Activated CD4-positive, CD25-positive, alpha-beta regulatory T cell treated with anti-CD3 and anti-CD28 coated beads, Interleukin-2, amount 50 U/mL, for 72 hours (primary cell): Measurements from ENCODE around the gene GRIN2A.

Experiments
- DNase-seq: peaks from one replicate; pipeline ENCODE4 v3.0.0; 2021

Gene GRIN2A

DNA sequence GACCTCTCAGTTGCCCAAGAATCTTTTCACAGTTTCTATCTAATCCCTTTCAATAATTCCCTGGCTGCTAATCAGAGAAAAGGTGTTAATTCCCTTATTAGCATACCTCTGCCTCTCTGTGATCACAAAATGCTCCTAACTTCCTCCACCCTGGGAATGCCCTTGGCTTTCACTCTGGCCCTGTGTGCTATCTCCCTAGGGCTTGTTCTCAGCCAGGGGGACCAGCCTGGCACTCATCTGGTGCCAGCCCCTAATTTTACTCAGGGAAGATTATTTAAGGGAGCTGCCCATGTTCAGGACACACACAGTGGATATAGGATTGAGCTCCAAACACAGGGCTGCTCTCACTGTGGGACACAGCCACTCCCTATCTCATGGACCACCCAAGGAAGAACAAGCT is 225.2 kb downstream of the GRIN2A start:
- DNase-seq, result no peak

DNA sequence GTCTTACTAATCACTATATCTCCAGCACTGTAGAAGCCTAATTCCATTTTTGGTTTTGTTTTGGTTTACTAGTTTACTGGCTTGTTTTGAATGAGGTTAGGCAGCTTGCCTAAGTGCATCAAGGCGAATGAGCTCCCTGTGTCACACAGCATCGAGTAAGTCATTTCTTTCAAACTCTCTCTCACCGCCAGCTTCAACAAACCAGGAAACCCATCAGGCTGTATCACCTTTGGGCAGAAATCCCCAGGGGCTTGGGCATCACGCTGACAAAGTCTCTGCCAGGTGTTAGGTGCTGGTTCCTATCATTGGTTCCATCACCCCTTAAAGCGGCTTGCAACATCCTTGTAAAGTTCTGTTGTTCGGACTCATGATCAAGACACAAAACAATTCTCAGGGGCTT is 226.6 kb downstream of the GRIN2A start:
- no peak for DNase-seq

DNA sequence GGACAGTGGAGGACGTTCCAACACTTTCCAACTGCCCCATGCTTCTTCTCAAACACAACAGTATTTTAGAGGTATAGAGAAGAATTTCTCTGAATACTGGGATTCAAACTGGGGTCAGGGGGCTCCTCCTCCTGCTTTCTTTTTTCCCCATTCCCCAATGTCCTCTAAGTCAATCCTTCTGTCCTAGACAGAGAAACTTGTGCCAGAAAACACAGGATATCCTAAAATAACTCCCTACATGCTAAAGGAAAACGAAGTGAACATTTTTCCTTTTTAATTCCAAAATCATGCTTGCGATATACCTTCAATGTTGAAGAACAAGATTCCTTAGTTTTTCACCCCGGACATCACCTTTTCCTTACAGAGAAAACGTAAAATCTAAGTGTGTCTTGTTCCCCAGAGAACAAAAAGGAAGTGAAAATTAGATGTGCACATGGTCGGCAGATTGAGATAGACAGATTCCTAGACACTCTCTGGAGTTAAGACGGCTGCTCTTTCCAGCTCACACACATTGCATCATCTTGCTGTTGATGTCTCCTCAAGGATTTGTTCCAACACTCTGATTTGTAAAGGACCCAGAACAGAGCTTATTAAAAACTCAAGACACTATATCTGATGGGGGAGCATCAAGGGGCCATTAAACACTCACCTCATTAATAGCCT is 228.2 kb downstream of the GRIN2A start:
- no peak for DNase-seq

DNA sequence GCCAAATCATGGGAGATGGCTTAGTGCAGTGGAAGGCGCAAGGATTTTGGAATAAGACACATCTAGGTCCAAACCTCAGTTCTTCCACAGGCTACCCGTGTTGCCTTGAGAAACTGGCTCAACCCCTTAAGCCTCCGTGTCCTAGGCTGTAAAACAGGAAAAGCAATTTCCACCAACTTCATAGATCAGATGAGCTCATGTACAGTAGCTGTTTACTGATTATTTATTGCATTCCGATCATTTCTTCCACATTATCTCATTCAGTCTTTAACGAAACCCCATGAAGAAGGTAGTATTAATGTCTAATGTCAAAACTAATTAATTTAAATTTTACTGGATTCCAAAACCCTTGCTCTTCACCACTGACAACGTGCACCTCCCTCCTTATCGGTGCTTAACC is 231.6 kb downstream of the GRIN2A start:
- DNase-seq, result no peak

DNA sequence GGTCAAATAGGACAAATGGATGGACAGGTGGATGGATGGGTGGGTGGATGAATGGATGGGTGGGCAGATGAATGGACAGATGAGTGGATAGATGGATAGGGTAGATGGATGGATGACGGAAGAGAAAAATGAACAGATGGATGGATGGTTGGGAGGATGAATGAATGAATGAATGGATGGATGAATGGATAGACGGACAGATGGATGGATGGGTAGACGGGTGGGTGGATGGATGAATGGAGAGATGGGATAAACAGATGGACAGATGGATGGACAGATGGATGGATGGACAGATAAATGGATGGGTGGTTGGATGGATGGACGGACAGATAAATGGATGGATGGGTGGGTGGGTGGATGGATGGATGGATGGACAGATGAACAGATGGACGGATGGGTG is 232.8 kb downstream of the GRIN2A start:
- DNase-seq, result no peak

DNA sequence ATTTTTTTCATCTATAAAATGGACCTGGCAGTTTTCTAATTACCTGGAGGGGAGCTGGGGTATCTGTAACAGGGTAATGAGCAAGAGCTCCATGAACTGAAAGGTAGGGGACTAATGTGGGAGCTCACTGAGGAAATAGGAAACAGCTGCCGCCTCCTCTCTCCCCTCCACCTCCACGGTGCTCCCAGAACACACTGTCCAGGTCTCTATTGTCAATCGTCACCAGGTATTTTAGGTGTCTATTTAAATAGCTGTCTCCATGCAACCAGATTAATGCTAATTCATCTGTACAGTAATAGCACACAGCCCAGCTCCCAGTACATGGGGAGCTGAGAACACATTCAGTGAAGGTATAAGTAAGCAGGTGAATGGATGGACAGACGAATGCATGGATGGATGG is 233.3 kb downstream of the GRIN2A start:
- no peak for DNase-seq

DNA sequence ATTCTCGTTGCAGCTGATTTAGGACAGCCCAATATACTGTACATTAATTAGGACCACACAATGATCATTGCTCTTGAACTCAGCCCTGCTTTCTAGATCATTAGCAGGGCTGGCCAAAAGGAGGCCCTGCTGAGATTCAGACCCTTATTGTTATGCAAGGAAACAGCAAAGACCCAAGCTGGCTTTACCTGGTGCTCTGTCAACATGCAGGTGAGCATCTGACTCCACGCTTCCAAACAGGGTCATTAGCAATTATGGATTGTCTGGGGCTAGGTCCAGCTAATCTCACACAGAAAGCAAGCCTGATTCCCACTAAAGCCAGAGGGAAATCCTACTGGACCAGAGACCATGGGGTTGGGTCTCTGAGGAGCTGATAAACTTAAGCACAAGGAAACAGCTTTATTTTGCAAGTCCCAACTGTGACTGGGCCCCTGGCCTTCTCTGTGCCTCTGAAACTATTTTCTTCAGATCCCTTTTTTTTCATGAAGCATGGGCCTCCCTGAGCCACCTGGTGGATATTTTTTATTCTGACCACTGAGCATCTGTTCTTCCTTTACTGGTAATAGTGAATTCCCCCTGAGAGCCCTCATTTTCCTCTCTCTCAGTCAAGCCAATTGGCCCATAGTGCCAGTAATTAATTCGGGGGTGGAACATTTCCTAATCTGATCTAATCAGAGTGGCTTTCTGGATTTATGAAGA is 236.1 kb downstream of the GRIN2A start:
- DNase-seq, result no peak

DNA sequence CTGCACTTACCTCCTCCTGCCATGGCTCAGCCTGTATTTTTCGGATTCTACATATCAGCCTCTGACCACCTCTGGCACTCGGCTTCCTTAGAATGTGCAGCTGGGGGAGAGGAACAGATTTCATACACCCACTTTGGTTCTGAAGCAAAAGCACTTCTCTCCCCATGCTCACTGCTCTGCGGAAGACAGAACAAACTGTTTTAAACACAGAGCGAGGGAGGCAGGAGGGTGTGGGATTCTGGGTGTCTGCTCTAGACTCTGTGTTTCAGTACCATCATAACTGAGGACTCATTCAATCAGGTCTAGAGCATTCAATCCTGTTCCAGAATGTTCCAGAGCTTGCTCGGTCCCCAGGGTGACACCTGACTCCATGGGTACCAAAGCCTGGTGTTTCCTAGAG is 239.1 kb downstream of the GRIN2A start:
- no peak for DNase-seq

DNA sequence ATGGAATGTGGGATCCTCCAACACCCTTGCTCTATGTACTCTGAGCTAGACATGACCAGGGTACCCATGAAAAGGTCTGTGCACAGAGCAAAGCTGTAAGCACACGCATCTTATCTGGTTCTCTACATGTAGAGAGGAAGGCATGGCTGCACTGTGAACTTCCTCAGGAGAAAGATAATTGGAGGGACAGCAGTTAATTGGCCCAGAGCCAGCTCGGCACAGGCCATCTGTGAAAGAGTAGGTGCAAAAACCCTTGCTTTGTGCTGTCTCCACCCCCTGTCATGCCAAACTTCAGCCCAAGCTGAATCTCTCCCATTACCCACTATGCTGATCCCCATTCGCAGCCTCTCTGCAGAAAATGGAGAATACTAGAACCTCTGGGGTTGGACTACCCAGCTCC is 241.0 kb downstream of the GRIN2A start:
- DNase-seq, result no peak

DNA sequence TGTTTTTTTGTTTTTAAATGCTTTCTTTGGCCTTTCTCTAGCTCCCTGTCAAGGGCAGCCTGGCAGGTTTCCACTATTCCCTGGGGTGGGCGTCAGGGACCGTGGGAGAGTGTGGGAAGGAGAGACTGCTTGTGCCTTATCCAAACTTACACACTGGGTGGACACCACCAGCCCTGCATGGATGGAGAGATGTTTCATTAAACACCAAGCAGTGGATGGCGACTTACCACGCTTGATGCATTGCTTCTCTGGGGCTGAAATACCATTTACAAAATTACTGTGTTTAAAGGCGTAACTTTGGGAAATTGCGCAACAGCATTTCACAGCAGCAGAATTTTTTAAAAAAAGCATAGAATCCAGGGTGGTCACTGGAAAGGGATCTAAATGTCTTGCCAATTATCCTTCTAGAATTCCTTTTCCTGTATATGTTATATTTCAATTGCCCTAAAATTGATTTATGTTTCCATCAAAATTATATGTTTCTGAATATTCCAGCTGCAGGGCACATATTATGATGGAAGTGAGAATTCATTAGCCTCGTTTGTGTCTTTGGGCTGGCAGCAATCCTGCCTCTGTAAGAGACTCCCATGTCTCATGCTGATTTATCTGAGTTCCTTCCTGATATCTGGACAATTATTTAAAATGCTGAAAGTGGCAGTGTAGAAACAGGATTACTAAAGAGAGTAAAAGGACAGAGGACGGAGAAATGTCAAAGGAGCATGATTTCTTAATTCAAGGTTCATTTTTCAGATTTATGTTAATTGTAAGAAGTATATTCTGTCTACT is 247.3 kb downstream of the GRIN2A start:
- no peak for DNase-seq

DNA sequence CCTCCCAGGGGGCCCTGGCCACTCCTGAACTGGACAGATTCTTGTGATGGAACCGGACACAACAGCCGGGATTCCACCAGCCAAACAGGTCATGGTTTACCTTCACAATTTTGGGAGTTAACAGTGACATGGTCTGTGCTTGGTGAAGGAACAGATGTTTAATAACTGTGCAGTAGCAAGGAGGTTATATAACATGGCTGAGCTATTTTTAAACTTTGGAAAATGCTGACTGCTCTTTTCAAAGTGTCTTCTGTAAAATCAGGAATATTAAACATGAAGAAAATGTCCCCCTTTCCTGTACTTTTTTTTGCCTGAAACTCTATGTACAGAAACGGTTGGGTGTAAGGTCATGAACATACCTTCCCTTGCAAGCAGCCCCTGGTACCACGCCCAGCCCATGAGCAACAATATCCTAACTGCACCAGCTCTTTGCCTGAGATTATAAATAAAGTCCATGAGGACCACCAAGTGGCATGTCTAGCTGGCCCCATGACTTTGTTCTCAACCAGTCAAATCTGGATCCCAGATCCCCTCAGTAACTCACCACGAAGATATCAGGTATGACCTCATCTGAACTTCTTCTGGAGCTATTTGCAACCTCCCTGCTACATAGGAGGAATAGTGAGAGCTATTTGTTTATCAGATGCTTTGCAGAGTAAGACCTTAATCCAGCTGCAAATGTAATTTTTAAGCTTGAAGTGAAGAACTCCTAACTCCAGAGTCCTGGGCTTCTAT is 249.1 kb downstream of the GRIN2A start:
- DNase-seq, result no peak

DNA sequence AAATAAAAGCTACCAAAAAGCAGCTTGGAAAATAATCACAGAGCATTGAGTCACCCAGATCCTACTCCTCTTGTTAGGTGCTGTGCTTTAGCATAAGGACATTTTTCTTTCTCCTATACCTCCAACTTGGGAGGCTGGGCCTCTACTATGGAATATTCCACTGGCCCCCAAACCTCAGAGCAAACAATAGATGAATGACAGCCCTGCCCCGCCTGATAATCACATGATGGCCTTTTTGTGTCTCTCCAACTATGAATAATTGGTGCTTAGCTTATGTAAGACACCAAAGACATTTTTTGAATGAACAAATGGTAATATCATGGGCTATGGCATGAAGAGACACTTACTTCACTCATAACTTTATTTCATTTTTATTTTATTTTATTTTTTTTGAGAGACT is 250.2 kb downstream of the GRIN2A start:
- DNase-seq, result no peak

DNA sequence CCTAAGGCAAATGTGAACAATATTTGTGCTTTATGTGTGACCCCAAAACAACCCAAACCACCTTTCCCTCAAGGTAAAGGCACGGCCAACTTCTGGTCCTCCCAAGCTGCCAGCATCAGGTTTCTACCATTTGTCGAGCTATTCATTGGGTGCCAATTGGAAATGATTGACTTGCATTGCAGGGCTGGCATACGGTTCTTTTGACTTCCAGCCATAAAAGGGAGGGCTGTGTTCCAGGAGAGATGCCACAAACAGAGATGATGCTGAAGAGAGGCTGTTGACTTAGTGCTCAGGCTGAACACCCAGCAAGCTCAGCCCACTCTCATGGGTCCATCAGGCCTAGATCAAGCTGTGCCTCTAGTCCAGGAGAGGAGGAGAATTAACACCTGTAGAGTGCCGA is 252.4 kb downstream of the GRIN2A start:
- DNase-seq, result no peak

DNA sequence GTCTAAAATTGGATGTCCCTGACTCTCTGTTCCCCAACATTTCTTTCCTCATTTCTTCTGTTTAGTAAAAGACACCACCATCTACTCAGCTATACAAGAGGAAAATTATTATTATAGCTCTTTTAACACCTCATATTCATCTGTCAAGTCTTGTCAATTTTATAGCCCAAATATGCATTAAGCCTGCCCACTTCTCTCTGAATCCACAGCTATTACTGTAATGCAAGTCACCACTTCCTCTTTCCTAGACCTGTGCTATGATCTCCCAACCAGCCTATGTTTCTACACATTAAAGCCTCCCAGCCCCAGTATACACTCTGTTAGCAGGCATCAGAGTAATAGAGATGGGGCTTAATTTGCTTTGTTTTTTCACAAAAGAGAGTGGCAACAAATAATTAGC is 252.9 kb downstream of the GRIN2A start:
- DNase-seq, result no peak

DNA sequence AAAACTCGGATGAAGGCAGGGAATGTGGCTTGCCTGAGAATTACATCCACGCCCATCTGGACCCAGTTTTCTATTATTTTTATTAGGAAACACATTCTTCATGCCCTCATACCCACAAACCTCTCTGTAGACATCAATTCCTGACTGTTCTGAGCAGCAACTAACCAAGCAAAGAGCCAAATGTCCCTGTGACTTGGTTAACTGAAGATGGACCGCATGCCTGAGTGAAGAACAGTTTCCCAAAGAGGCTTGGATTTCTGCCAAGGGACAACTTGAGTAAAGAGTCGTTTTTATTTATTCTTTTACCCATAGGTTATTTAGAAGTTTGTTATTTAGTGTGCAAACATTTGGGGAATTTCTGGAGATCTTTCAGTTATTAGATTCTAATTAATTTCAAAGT is 259.8 kb downstream of the GRIN2A start:
- DNase-seq, result no peak

DNA sequence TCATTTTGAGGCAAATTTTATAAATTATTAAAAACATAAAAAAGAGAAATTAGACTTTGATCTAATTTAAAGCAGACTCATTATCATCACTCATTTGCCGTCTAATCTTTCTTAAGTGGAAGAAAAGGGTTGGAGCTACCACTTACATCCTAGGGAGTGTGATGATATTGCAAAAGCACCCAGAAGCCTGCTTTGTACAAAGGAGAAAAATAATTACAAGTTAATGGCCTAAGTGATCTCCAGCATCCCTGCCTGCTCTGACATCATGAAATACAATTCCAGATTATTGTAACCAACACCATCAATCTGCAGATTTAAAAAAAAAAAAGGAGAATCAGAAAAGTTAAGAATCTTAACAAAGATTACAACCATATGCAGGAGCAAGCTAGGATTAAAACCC is 260.2 kb downstream of the GRIN2A start:
- no peak for DNase-seq

DNA sequence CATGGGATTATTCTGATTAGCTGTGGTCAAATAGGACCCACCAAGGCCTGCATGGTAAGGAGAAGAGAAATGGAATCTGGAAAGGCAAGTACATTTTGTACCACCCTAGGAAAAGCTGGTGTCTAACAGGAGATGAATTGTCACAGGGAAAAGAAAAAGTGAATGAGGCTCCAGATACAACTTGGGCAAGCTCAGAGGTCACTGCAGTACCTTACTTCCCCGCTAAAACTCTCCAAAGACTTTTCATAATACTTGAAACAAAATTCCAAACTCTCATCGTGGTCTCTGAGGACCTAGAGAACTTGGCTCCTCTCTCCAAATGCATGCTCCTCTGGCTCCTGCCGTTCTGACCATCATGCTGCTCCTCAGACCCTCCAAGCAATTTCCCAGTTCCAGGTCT is 262.8 kb downstream of the GRIN2A start:
- no peak for DNase-seq

DNA sequence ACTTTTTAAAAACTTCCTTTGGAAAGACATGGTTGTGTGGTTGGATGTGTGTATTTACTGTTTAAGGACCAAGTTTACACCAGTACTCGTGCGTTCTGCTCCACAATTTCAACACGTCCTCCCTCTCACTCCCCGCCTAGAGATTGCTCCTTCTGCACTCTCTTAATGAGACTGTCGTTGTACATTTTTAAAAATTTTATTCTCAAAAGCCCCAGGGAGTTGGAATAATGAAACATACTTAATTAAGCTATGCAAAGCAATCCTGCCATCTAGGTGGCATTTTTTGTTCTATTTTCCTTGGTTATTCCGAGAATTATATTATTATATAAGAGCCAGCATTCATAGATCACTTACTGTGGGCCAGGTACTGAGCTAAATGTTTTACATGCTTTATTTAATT is 264.5 kb downstream of the GRIN2A start:
- no peak for DNase-seq

DNA sequence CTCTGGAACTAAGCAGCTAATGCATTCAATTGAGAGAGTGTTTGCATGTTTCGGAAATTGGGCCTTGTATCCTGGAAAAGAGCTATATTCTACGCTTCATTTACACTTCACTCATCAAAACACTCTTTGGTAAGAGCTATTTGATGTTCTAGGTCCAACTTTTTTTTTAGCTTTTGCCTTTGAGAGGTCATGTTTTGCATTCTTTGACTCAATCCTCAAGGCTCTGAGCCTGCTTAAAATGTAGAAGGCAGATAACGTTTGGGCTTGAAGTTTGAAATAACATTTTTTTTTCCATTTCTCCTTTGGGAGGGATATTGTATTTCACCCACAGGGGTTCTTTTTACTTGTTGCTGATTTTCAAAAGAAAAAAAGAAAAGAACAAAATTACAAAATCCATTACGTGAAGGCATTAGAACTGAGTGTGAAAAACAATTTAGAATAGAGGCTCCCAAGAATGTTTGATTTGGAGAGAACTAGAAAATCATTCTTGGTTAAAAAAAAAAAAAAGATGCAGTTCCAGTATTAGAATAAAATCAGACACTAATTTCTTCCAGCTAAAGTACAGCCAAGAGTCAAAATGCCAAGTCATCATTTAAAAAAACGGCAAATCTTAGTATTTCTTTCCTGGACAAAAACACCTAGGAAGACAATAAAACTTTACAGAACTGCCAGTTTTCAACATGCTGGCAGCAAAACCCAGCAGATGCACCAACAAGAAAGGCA is 268.5 kb downstream of the GRIN2A start:
- DNase-seq, result no peak

DNA sequence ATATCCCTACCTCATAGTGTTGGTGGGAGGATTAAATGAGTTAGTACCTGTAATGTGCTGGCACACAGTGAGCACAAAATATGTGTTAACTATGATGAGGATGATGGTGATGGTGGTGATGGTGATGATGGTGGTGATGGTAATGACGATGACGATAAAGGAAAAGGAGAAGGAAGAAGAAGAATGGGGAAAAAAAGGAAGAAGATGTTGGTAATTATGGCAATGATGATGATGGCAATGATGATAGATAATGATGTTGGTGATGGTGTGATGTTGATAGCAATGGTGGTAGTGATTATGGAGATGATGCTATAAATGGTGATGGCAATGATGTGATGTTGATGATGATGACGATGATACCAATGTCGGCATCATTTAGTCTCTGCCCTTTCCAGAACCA is 270.2 kb downstream of the GRIN2A start:
- DNase-seq, result no peak

DNA sequence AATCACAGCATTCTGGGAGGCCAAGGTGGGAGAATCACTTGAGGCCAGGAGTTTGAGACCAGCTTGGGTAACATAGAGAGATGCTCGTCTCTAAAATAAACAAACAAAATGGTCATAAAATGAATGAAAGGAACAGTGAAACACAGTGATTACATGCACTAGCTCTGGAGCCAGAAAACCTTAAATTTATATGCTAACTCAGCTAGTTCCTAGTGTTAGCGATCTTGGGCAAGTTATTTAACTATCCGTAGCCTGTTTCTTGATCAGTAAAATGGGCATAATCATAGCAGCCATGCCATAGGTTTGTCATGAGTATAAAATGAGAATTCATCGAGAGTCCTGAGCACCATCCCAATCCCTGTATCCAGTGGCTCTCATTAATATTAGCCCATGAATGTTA is 271.0 kb downstream of the GRIN2A start:
- DNase-seq, result no peak

DNA sequence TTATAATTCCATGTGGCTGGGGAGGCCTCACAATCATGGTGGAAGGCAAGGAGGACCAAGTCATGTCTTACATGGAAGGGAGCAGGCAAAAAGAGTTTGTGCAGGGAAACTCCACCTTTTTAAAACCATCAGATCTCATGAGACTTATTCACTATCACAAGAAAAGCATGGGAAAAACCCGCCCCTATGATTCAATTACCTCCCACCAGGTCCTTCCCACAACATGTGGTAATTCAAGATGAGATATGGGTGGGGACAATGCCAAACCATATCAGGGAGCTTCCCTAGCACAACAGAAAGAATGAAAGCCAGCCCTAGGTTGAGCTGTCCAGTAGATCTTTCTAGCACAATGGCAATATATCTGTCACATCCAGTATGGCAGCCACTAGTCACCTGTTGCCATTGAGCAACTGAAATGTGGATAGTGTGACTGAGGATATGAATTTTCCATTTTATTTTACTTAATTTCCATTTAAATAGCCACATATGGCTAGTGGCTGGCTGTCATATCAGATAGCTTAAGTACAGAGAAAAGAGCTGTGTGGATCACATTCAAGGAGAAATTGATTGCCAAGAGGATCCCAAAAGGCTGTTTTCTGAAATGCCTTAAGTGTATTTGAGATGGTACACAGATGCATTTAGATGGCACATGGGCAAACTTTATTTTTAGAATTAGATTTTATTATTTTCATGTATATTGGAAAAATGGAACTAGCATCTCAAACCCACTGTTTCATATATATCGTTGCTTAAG is 273.0 kb downstream of the GRIN2A start:
- DNase-seq, result no peak
